ENCODE data around the gene RRAS2. TPM values are rescaled to one million over a fixed set of nuclear protein-coding genes. Genes with fewer than 3 reads are reported as not detected.

Gene RRAS2
- total RNA-seq, 1 donor from 2014 or later, result 150 TPM

- FAIRE-seq, result no peak
- H3K4me1 ChIP-seq (ENCODE audit: insufficient read depth, low read length), result peaks cover 30% of the 10 kb centered on the region
- TF ChIP-seq EZH2 (IDR thresholded peaks at IDR 0.05; ENCODE audit: insufficient read depth, low read length), result no peak
- TF ChIP-seq CTCF (IDR thresholded peaks at IDR 0.05; ENCODE audit: insufficient read depth, low read depth, low read length), result no peak
- Mint-ChIP-seq H3K4me1 (ENCODE audit: low read depth, unreplicated experiment) (peaks cover 33% of the 10 kb centered on the region), H3K9me3 (ENCODE audit: unreplicated experiment) (no peaks in the 10 kb centered on the region), H3K27ac (ENCODE audit: unreplicated experiment) (no peak overlapping the region), H3K4me3 (ENCODE audit: unreplicated experiment) (no peak overlapping the region), H3K36me3 (ENCODE audit: low read depth, unreplicated experiment) (no peaks in the 10 kb centered on the region), H3K27me3 (ENCODE audit: low read depth, unreplicated experiment) (no peaks in the 10 kb centered on the region)
- H3K9me3 ChIP-seq (ENCODE audit: insufficient read depth, low read depth, low read length), result no peaks in the 10 kb centered on the region
- H3K36me3 ChIP-seq (ENCODE audit: insufficient read depth, low read length), result no peaks in the 10 kb centered on the region
- no peak for DNase-seq (ENCODE audit: low read depth)
- H3K27ac ChIP-seq (ENCODE audit: low read depth, low read length), result no peak overlapping the region
- H3K27me3 ChIP-seq (ENCODE audit: insufficient read depth, low read length), result no peaks in the 10 kb centered on the region
- H3K4me3 ChIP-seq (ENCODE audit: insufficient read depth, low read depth, low read length), result no peak overlapping the region
- H3K79me2 ChIP-seq (ENCODE audit: insufficient read depth, low read length), result peaks cover 92% of the 10 kb centered on the region
- H3K4me2 ChIP-seq (ENCODE audit: low read length), result no peak overlapping the region
- peaks cover 73% of the 10 kb centered on the region for H4K20me1 ChIP-seq (ENCODE audit: insufficient read depth, low read length)
- H2AFZ ChIP-seq (ENCODE audit: low read depth, low read length), result no peak overlapping the region
- H3K9ac ChIP-seq (ENCODE audit: low read length), result no peak overlapping the region
These were observed 43.9 kb downstream of the RRAS2 start for GRCh38 chr11:14315130-14315529.

- Histone ChIP-seq H4K20me1 (ENCODE audit: insufficient read depth, low read length) (peaks cover 77% of the 10 kb centered on the region), H3K27me3 (ENCODE audit: insufficient read depth, low read length) (no peaks in the 10 kb centered on the region), H3K27ac (ENCODE audit: low read depth, low read length) (no peak overlapping the region), H2AFZ (ENCODE audit: low read depth, low read length) (no peak overlapping the region), H3K4me1 (ENCODE audit: insufficient read depth, low read length) (peaks cover 26% of the 10 kb centered on the region), H3K36me3 (ENCODE audit: insufficient read depth, low read length) (no peaks in the 10 kb centered on the region), H3K4me2 (ENCODE audit: low read length) (no peak overlapping the region), H3K79me2 (ENCODE audit: insufficient read depth, low read length) (peaks cover 93% of the 10 kb centered on the region), H3K9me3 (ENCODE audit: insufficient read depth, low read depth, low read length) (no peaks in the 10 kb centered on the region), H3K9ac (ENCODE audit: low read length) (no peak overlapping the region), H3K4me3 (ENCODE audit: insufficient read depth, low read depth, low read length) (no peak overlapping the region)
- Mint-ChIP-seq H3K27ac (ENCODE audit: unreplicated experiment) (no peak overlapping the region), H3K4me3 (ENCODE audit: unreplicated experiment) (no peak overlapping the region), H3K36me3 (ENCODE audit: low read depth, unreplicated experiment) (no peaks in the 10 kb centered on the region), H3K4me1 (ENCODE audit: low read depth, unreplicated experiment) (peaks cover 25% of the 10 kb centered on the region), H3K27me3 (ENCODE audit: low read depth, unreplicated experiment) (no peaks in the 10 kb centered on the region), H3K9me3 (ENCODE audit: unreplicated experiment) (no peaks in the 10 kb centered on the region)
- FAIRE-seq, result no peak
- no peak for TF ChIP-seq EZH2 (IDR thresholded peaks at IDR 0.05; ENCODE audit: insufficient read depth, low read length)
- no peak for DNase-seq (ENCODE audit: low read depth)
These were observed 44.9 kb downstream of the RRAS2 start for GRCh38 chr11:14314127-14314526.

GRCh38 chr11:14312736-14313438 is 46.1 kb downstream of the RRAS2 start:
- no peaks in the 10 kb centered on the region for H3K9me3 Mint-ChIP-seq (ENCODE audit: unreplicated experiment)
- H3K79me2 ChIP-seq (ENCODE audit: insufficient read depth, low read length), result peaks cover 93% of the 10 kb centered on the region
- H3K4me3 ChIP-seq (ENCODE audit: insufficient read depth, low read depth, low read length), result no peak overlapping the region
- peaks cover 22% of the 10 kb centered on the region for H3K4me1 ChIP-seq (ENCODE audit: insufficient read depth, low read length)
- peaks cover 17% of the 10 kb centered on the region for H3K4me1 Mint-ChIP-seq (ENCODE audit: low read depth, unreplicated experiment)
- FAIRE-seq (no peak), DNase-seq (ENCODE audit: low read depth) (peak; percentile 70)
- H3K27ac Mint-ChIP-seq (ENCODE audit: unreplicated experiment), result peak overlapping the region; percentile 14
- no peak overlapping the region for H3K4me3 Mint-ChIP-seq (ENCODE audit: unreplicated experiment)
- H3K4me2 ChIP-seq (ENCODE audit: low read length), result peak overlapping the region; percentile 29
- H3K36me3 ChIP-seq (ENCODE audit: insufficient read depth, low read length), result no peaks in the 10 kb centered on the region
- no peak overlapping the region for H2AFZ ChIP-seq (ENCODE audit: low read depth, low read length)
- no peaks in the 10 kb centered on the region for H3K27me3 ChIP-seq (ENCODE audit: insufficient read depth, low read length)
- H3K9ac ChIP-seq (ENCODE audit: low read length), result peak overlapping the region; percentile 13
- peaks cover 76% of the 10 kb centered on the region for H4K20me1 ChIP-seq (ENCODE audit: insufficient read depth, low read length)
- H3K27ac ChIP-seq (ENCODE audit: low read depth, low read length), result no peak overlapping the region
- no peaks in the 10 kb centered on the region for H3K36me3 Mint-ChIP-seq (ENCODE audit: low read depth, unreplicated experiment)
- no peak for TF ChIP-seq EZH2 (IDR thresholded peaks at IDR 0.05; ENCODE audit: insufficient read depth, low read length)
- no peak for TF ChIP-seq CTCF (IDR thresholded peaks at IDR 0.05; ENCODE audit: insufficient read depth, low read depth, low read length)
- H3K27me3 Mint-ChIP-seq (ENCODE audit: low read depth, unreplicated experiment), result no peaks in the 10 kb centered on the region
- H3K9me3 ChIP-seq (ENCODE audit: insufficient read depth, low read depth, low read length), result no peaks in the 10 kb centered on the region

Data from astrocyte (in vitro differentiated cells and primary cell).